Cardiac septum (tissue), 1 donor: Measurements from ENCODE around the gene IFT122. TPM values are rescaled to one million over a fixed set of nuclear protein-coding genes. Genes with fewer than 3 reads are reported as not detected.
"Not testable (repeated sequence)": the region's sequence is repeated elsewhere in the genome, so short reads cannot be mapped to it uniquely, and the experiment has no call there.

Experiments
- DNase-seq: peaks from one replicate; pipeline ENCODE4 v3.0.0-alpha.2; 2020; ENCODE audit warnings: low spot score
- intact Hi-C: fragments of 100-400 bp; cut with DNase I; formaldehyde crosslinking; loops from one replicate; pipeline ENCODE4 v1.14.0; 2022
- total RNA-seq: library from RNA; stranded (reverse); fragmentation: NEBNext Ultra II Directional; extraction: Animal tissue kit (Norgen Biotek cat#: 25700); gene quantifications from one replicate; pipeline ENCODE4 v1.2.1, GENCODE V29; 2021
- donor health status: DM: no; HTN: no; CAD: no.

IFT122 gene
- total RNA-seq, 1 donor from 2014 or later, result 11.0 TPM

DNA sequence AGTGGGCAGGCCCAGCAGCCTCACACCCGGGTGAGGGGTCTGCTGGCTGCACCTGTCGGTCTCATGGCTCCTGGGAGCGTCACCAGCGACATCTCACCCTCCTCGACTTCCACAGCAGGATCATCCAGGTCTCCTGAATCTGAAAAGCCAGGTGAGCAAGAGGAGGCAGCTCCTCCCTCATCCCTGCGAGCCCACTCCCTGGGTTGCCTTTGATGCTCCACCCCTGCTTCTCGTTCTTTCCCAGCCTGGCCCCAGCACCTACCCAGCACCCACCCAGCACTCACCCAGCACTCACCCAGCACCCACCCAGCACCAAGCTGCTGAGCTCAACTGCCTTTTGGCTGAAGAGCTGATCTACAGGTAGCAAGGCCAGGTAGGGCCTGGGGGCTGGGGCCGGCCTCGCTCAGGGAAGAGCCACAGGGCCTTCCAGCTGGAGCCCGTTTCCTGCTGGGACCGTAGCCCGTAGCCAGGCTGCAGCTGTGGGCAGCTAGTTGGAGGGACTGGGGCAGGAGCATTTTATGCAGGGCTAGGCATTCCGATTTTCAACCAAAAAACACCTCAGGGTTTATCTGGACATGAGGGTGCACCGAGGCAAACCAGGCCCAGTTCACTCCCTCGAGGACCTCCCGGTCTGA lies 103.2 kb downstream of the IFT122 start, which contains the start of gene H1-8:
H1-8 (plus strand) TSS at position 20 of the 635 bp plus-strand sequence; CDS start at position 64, 44 bp downstream.
- intact Hi-C loops, result no loop called here
- no peak for DNase-seq

DNA sequence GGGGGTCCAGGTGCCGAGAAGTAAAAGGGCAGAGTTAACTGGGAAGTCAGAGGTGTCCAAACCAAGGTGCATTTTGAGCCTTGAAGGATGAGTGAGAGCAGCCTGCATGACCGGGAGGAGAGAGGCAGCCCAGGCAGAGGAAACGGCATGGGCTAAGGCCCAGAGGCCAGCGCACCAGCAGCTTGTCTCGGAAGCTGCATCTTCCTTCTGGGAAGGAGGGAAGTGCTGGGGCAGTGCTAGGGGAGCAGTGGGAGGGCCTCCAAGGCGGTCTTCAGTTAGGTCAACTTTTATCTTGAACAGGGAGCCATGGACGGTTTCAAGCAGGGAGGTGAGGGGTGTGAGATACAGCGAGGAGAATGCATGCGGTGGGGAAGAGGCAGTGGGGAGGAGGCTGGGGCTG lies 104.0 kb downstream of the IFT122 start:
- intact Hi-C loops, result no loop called here
- DNase-seq, result no peak

DNA sequence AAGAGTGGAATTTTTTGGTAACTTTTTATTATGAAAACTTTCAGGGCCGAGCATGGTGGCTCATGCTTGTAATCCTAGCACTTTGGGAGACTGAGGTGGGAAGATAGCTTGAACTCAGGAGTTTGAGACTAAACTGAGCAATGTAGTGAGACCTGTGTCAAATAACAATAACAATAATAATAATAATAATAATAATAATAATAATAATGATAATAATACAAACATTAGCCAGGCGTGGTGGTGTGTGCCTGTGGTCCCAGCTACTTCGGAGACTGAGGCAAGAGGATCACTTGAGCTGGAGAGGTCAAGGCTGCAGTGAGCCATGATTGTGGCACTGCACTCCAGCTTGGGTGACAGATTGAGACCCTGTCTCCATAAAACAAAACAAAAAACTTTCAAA lies 105.9 kb downstream of the IFT122 start:
- intact Hi-C loops, DNase-seq: not testable (repeated sequence)

DNA sequence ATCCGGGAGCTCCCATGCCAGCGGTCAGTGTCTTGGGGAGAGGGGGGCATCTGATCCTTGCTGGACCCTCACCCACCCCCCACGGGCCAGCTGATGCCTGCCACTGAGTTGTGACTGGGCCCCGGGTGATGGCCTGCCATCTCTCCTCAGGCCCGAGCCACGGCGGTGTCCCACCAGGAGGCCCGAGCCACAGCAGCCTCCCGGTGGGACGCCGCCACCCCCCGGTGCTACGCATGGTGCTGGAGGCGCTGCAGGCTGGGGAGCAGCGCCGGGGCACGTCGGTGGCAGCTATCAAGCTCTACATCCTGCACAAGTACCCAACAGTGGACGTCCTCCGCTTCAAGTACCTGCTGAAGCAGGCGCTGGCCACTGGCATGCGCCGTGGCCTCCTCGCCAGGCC lies 107.2 kb downstream of the IFT122 start:
- DNase-seq, result no peak
- intact Hi-C loops, result no loop called here

DNA sequence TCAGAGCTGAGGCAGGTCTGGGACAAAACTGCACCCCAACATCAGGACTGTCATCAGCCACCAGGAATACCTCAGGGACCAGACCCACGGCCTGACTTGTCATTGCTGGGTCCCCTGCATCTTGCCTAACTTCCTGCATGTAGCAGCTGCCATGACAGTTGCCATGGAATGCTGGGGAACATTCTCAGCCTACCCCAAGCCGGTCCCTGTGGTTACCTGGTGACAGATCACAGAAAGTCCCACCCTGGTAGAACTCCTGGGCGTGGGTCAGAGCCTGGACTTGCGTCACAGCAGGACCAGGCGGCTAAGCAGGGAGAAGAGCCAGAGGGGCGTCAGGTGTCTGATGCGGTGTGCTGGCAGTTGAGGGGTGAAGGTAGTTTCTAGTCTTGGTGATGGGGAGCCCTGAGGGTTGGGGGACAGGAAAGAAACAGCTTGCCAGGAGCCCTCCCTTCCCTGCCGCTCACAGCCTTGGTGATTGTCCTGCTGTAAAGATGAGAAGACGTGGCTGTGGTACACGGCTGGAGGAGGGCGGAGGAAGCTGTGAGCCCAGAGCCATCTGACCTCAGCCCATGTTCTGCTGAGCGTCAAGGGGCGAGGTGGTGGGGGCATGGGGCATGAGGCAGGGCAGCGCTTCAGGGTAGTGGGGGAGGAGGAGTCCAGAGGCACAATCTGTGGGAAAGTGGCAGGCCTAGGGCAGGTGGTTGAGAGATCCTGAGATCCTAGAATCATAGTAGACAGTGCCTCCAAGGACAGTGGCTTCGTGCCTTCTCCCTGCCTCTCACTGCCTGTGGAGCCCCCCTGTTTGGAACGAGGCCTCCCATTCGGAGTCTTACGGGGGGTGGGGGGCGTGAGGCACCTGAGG lies 108.3 kb downstream of the IFT122 start:
- intact Hi-C loops, result no loop called here
- DNase-seq, result no peak

DNA sequence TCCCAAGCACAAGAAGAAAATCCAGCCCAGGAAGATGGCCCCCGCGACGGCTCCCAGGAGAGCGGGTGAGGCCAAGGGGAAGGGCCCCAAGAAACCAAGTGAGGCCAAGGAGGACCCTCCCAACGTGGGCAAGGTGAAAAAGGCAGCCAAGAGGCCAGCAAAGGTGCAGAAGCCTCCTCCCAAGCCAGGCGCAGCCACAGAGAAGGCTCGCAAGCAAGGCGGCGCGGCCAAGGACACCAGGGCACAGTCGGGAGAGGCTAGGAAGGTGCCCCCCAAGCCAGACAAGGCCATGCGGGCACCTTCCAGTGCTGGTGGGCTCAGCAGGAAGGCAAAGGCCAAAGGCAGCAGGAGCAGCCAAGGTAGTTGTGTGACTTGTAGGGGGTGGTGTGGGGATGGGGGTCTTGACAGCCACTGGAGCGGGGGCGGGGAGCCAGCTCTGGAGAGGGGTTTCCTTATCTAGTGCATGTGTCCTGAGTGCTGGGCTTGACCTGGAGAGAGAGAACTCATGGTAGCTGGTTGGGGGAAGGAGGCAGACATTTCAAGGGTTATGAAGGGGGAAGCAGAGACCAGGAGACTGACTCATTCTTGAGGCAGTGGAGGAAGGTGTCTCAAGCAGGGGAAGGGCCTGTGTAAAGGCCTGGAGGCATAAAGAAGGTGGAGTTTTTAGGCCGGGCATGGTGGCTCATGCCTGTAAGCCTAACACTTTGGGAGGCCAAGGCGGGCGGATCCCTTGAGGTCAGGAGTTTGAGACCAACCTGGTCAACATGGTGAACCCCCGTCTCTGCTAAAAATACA lies 109.2 kb downstream of the IFT122 start:
- no peak for DNase-seq
- intact Hi-C loops, result no loop called here

DNA sequence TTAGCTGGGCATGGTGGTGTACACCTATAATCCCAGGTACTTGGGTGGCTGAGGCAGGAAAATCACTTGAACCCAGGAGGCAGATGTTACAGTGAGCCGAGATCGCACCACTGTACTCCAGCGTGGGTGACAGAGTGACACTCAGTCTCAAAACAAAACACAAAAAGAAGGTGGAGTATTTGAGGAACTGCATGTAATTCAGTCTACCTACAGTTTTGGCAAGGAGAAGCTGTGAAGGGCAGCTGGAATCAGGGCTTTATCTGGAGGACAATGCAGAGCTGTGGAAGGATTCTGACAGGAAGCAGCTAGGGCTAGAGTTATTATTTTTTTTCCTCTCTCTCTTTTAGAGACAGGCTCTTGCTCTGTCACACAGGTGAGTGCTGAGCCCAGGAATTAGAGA lies 109.8 kb downstream of the IFT122 start:
- intact Hi-C loops, result no loop called here
- DNase-seq, result no peak

DNA sequence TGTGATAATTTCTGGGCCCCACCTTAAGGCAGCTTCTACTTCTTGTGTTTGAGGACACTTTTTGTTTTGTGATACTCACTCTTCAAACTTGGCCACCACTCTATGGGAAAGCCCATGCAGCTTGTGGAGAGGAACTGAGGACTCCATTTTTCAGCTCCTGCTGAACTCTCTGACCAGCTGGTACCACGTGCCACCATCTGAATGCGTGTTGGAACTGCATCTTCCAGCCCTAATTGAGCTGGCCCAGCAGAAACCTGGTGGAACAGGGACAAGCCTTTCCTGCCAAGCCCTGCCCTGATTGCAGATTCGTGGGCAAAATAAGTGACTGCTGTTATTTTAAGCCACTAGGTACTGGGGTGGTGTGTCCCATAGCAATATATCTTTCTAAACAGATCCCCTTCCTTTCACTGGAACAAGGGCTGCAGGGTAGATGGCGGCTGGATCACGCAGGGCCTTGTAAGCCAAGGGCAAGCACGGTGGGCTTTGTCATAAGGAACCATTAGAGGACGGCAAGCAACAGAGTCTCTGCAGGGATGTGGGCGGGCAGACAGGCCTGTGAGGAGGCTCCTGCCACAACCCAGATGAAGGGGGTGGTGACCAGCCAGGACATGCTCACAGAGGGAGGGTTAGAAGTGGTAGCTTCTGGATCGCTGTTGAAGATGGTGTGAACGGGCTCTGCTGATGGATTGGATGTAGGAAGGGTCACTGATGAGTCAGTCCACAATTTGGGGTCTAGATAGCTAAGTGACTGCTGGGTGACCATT lies 112.4 kb downstream of the IFT122 start:
- DNase-seq, result no peak

DNA sequence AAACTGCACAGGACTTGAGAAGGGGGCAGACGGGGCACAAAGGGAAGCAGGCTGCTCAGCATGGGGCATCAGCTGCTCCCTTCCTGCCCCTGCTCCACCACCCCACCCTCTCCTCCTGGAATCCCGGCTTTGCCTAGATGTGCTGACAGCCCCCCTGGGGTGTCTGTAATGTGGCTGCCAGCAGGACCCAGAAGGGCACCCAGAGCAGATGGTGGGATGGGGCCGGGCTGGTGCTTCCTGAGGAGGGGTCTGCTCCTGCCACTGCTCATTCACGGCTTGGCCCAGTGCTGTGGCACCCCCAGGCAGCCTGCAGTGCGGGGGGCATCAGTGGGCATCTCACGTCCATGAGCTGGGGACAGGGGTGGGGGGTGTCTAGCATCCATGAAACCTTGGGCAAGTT lies 113.1 kb downstream of the IFT122 start:
- DNase-seq, result no peak
- intact Hi-C loops, result no loop called here

More for the DNA sequence above, 112.4 kb downstream of the IFT122 start:
- intact Hi-C loops, result no loop called here

DNA sequence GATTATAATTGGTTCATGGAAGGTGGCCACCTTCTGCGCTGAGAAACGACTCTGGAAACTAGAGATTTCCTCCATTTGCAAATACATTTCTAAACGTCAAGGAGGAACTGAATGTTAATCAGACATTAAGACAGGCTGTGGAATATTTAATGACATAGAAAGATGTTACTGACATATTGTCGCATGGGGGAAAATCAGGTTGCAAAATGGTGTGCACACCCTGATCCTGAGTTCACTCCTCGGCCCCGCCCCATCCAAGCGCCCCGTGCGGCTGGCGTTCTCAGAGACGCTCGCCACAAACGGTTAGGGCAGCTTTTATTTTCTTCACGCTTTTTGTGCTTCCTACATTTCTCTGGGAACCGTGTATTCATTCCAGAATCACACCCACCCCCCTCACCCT lies 113.7 kb downstream of the IFT122 start:
- intact Hi-C loops, result no loop called here
- no peak for DNase-seq

DNA sequence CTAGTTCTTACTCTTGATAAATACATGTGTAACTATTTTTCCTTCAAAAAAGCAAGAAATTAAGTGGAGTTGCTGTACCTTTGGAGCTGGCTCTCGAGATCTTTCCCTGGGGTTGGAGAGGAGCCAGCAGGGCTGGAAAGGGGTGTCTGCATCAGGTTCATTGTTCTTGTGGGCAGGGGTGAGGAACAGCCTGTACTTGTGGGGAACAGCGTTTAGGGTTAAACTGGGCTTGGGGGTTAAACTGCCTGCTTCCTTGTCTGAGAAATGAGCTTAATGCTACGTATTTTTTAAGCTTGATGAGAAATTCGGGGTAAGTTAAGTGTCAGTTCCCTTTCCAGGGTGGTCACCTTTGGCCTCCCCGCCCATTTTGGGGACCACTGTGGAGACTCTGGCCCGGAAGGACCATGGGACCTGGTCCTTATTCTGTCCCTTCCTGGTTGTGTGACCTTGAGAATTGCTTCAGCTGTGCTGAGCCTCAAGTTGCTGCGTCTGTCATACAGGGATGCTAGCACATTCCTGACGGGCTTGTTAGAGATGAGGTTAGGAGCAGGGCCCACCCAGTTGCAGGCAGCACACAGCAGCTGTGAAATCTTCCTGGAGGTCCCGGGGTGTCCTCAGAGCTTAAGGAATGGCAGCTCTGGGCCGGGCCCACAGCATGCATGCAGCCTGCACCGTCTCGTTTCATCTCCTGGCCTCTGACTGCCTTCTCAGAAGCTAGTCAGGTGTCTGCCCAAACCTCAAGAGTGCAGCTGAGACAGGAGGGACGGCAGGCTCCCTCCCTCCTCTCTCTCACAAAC lies 114.5 kb downstream of the IFT122 start:
- intact Hi-C loops, result no loop called here
- no peak for DNase-seq

DNA sequence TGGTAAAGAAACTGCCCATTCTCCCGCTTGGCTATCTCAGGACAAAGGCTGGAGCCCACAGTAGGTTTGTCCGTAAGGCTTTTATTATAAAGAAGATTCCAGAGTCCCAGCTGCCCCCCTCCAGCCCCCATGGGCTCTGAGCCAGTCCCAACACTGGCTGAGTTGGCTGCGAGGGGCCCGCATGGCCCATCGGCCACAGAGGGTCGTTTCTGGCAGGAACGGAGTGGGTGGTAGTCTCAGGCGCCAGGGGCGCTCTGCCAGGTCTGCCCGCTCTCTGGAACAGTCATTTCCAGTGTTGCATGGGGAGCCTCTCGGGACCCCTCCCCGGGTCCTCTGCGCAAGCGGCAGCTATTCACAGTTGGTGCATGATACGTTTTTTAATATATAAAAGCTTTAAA lies 115.1 kb downstream of the IFT122 start:
- DNase-seq, result no peak
- intact Hi-C loops, result no loop called here

DNA sequence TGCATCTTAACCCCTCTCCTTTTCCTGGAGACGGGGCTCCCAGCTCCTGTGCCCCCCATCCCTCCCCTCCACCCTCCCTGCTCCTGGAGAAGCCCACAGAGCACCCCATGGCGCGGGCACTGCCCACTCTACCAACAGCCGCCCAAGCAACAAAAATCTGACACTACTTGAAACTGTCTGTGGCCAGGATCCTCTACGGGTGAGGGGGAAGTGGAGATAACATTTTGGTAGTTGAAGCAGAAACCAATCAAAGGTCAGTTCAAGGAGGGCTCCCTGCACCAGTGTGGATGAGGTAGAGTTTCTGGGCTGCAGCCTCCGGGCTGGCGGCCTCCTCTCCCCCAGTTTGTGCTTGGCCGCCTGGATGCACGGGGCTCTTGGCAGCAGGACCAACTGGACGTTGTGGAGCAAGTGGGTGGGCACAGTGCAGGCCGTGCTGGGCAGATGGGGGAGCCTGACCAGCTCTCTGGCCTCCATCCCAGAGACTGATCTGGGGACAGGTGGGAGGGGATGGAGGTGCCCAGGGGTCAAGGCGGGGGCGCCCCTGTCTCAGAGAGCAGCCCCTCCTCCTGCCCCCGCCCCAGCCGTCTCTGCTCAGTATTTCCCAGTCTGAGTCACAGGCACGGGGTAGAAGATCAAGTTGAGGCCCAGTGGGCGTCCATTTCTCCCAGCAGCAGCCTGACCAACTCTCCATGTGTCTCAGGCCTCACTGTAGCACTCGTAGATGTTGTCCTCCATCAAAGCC lies 115.8 kb downstream of the IFT122 start:
- DNase-seq, result no peak
- intact Hi-C loops, result no loop called here

DNA sequence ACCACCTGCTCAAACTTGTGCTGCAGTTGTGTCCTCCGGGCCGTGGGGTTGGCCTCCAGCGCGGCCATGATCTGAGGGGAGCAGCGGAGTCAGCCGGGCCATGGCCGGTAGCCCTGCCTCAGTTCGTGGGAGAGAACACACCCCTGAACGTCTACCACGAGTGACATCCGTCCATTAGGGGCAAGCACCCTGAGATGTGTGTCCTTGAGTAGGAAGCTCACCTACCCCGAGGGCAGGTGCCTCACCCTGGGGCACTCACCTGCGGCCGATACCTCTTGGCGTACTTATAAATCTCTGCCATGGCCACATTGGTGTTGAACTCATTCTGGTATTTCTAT lies 116.3 kb downstream of the IFT122 start:
- intact Hi-C loops, result no loop called here
- DNase-seq, result no peak

DNA sequence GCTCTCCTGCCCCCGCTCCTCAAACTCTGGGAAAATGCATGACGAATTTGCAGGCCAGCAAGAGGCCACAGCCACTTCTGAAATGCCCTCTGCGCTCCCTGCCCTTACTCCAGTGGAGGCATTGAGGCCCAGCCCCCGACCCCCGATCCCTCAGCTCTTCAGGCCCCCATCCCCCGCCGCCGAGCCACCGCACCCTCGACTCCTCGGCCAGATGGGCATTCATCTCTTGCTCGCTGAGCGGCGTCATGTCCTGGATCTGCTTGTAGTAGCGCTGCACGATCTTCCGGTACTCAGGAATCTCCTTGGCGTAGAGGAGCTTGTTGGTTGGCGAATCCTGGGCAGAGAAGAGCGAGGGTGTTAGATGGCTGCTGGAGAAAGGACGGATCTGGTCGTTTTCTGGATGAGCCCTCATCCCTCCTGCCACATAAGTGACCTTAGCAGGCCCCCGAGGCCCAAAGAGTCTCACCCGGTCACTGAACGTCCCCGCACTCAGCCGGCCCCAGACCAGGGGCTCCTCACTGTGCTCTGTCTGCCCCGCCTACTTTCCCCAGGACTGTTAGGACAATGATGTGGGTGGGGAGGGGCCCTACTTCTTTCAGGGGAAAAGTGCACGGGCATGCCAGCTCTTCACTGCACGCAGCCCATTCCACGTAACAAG lies 117.0 kb downstream of the IFT122 start:
- no peak for DNase-seq
- intact Hi-C loops, result no loop called here

DNA sequence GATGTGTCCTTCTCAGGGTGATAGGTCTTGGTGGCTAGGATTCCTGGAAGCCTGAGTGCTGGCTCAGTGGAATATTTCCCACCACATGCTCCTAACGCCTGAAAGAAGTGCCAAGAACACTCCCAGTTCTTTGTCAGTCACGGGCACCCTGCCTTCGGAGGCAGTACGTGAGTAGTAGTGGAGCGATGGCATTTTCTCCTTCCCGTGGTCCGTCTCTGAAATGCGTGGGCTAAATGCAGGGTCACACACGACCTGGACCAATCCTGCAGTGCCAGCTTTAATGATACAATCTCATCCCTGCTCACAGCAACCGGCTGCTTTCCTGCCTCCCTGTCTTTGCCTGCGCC lies 117.5 kb downstream of the IFT122 start:
- intact Hi-C loops, result no loop called here
- no peak for DNase-seq

DNA sequence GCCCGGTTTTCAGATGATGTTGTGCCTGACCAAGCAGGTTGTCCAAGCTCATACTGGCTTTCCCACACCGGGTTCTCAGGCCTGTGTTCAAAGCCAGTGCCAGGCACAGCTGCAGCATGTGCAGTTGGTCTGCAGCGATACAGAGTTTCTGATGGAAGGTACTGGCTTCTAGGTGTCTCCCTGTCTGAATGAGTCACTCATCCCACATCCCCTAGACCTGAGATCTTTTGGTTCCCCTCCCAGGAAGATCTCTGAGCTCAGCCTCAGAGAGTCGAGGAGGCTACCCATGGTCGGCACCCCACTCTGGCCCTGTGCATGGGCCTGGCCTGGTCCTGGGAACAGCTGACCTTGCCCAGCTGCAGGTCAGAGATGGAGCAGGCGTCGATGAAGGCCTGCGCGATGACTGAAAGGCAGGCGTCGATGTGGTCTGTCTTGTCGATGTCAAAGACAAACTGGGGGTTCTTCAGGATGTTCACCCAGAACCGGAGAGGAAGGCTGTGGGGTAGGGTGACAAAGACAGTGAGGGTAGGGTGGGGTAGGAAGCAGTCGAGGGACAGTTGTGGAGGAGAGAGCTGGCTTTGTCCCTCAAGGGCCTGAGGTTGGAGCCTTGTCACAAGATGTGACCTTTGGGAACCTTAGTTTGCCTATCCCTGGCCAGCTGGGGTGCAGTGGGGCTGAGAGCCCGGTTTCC lies 118.2 kb downstream of the IFT122 start:
- DNase-seq, result no peak
- intact Hi-C loops, result no loop called here
